Measurements from ENCODE around the gene ATOH7. TPM values are rescaled to one million over a fixed set of nuclear protein-coding genes. Genes with fewer than 3 reads are reported as not detected.

The ATOH7 gene
- total RNA-seq, 1 experiment from 2014 or later, result not detected

DNA sequence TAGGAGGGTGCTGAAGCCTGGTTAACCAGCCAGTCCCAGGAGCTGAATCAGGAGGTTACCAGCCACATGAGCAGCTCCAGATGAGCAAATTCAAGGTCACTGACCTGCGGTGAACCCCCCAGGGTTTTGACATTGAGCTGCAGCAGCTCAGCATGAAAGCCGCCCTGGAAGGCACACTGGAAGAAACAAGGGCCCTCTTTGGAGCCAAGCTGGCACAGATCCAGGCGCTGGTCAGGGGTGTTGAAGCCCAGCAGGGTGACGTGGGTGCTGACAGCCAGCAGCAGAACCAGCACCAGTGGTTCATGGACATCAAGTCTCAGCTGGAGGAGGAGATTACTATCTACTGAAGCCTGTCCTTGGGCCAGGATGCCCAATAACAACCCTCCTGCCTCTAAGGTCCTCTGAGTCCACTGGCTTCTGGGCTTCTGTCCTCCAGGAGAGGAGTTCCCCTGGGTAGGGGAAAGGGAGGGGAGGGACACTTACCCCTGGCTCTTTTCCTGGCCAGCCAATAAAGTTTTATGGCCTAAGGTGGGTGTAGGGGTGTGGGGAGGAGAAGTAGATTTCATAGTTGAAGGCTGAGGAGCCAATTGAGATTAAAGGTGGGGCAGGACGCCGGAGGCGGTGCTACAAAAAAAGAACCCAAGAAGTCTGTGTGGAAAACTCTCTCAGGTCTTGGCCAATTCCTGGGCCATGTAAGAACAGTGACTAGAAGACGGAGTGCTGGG, 29.4 kb upstream of the ATOH7 start (continued):
- TF ChIP-seq, protein P1, sequence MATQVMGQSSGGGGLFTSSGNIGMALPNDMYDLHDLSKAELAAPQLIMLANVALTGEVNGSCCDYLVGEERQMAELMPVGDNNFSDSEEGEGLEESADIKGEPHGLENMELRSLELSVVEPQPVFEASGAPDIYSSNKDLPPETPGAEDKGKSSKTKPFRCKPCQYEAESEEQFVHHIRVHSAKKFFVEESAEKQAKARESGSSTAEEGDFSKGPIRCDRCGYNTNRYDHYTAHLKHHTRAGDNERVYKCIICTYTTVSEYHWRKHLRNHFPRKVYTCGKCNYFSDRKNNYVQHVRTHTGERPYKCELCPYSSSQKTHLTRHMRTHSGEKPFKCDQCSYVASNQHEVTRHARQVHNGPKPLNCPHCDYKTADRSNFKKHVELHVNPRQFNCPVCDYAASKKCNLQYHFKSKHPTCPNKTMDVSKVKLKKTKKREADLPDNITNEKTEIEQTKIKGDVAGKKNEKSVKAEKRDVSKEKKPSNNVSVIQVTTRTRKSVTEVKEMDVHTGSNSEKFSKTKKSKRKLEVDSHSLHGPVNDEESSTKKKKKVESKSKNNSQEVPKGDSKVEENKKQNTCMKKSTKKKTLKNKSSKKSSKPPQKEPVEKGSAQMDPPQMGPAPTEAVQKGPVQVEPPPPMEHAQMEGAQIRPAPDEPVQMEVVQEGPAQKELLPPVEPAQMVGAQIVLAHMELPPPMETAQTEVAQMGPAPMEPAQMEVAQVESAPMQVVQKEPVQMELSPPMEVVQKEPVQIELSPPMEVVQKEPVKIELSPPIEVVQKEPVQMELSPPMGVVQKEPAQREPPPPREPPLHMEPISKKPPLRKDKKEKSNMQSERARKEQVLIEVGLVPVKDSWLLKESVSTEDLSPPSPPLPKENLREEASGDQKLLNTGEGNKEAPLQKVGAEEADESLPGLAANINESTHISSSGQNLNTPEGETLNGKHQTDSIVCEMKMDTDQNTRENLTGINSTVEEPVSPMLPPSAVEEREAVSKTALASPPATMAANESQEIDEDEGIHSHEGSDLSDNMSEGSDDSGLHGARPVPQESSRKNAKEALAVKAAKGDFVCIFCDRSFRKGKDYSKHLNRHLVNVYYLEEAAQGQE (IDR thresholded peaks at IDR 0.05; ENCODE audit: low read depth), result no peak
- TF ChIP-seq, protein P2, sequence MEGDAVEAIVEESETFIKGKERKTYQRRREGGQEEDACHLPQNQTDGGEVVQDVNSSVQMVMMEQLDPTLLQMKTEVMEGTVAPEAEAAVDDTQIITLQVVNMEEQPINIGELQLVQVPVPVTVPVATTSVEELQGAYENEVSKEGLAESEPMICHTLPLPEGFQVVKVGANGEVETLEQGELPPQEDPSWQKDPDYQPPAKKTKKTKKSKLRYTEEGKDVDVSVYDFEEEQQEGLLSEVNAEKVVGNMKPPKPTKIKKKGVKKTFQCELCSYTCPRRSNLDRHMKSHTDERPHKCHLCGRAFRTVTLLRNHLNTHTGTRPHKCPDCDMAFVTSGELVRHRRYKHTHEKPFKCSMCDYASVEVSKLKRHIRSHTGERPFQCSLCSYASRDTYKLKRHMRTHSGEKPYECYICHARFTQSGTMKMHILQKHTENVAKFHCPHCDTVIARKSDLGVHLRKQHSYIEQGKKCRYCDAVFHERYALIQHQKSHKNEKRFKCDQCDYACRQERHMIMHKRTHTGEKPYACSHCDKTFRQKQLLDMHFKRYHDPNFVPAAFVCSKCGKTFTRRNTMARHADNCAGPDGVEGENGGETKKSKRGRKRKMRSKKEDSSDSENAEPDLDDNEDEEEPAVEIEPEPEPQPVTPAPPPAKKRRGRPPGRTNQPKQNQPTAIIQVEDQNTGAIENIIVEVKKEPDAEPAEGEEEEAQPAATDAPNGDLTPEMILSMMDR (IDR thresholded peaks at IDR 0.05 in 2 of 3, conservative IDR thresholded peaks at IDR 0.05 in 1 of 3; ENCODE audit: borderline replicate concordance in 1 of 3, insufficient read depth in 1 of 3, low read depth in 2 of 3, low read length in 2 of 3), result no peak
- TF ChIP-seq TCF7L2 (IDR thresholded peaks at IDR 0.05; ENCODE audit: borderline replicate concordance, extremely low read depth, insufficient read depth, insufficient read length), result no peak

DNA sequence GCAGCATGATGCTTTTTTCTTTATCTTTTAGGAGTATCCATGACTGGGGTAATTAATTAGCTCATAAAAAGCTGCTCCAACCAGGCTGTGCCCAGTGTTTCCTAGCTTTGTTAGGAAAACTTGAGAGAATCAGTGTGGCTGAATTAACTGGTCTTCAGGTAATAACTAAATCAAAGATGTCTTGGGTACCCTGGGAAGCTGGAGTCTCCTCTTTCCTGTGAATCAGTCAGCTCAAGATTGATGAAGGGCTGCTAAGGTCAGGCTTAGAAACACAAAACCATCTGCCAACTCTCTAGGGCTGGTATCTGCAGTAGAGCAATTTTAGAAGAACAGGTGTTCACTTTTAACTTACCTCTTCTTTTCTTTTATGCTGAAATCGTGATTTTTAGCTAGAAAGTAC, 21.4 kb upstream of the ATOH7 start:
- ATAC-seq (no peak), DNase-seq (ENCODE audit: low read depth, low spot score) (no peak)
- POLR2A ChIA-PET, result interaction anchor here (0.6 kb wide), 1 partner anchor 49 kb away, joined by 4 read pairs; no protein-coding TSS in a partner anchor
- no peak overlapping the region for H3K4me2 ChIP-seq (ENCODE audit: low read length)
- H3K9me2 ChIP-seq (ENCODE audit: insufficient read depth), result no peaks in the 10 kb centered on the region
- no peak overlapping the region for H3K27ac ChIP-seq (ENCODE audit: low read depth, low read length)
- no peak for TF ChIP-seq FOSL1 (IDR thresholded peaks at IDR 0.05; ENCODE audit: low read depth)
- no peak for TF ChIP-seq SP1 (IDR thresholded peaks at IDR 0.05; ENCODE audit: low read depth)
- TF ChIP-seq POLR2AphosphoS5 (IDR thresholded peaks at IDR 0.05; ENCODE audit: low read depth, low read length), result no peak
- TF ChIP-seq EZH2 (IDR thresholded peaks at IDR 0.05), result no peak
- no peak for TF ChIP-seq SRF (IDR thresholded peaks at IDR 0.05; ENCODE audit: low read depth)
- TF ChIP-seq, protein P3, sequence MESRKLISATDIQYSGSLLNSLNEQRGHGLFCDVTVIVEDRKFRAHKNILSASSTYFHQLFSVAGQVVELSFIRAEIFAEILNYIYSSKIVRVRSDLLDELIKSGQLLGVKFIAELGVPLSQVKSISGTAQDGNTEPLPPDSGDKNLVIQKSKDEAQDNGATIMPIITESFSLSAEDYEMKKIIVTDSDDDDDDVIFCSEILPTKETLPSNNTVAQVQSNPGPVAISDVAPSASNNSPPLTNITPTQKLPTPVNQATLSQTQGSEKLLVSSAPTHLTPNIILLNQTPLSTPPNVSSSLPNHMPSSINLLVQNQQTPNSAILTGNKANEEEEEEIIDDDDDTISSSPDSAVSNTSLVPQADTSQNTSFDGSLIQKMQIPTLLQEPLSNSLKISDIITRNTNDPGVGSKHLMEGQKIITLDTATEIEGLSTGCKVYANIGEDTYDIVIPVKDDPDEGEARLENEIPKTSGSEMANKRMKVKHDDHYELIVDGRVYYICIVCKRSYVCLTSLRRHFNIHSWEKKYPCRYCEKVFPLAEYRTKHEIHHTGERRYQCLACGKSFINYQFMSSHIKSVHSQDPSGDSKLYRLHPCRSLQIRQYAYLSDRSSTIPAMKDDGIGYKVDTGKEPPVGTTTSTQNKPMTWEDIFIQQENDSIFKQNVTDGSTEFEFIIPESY (IDR thresholded peaks at IDR 0.05; ENCODE audit: extremely low read depth, insufficient replicate concordance, low read length), result no peak
- TF ChIP-seq POLR2A (IDR thresholded peaks at IDR 0.05; ENCODE audit: borderline replicate concordance, extremely low read depth, insufficient read depth, insufficient read length), result no peak
- no peak overlapping the region for H2AFZ ChIP-seq (ENCODE audit: low read depth, low read length, poor library complexity, severe bottlenecking)
- RAD21 ChIA-PET (ENCODE audit: low non-redundant PET in 1 of 2, low total read pairs in 2 of 2, uncharacterized antibody in 2 of 2, unreplicated experiment in 2 of 2), result no interaction called here
- H3K9ac ChIP-seq (ENCODE audit: low read length), result no peak overlapping the region
- H3K4me3 ChIP-seq (replicated peaks in 1 of 2; ENCODE audit: low read depth in 1 of 2, low read length in 2 of 2), result no peak overlapping the region
- no TSS peak for BruUV-seq (replicated peaks)
- no peaks in the 10 kb centered on the region for H3K9me3 ChIP-seq (ENCODE audit: control insufficient read depth in 1 of 2, insufficient read depth in 1 of 2, low read depth in 1 of 2, low read length in 2 of 2)
- H3K79me2 ChIP-seq (ENCODE audit: insufficient read depth, low read length), result no peaks in the 10 kb centered on the region
- CTCF ChIA-PET, result interaction anchor here (1.0 kb wide), 1 partner anchor 41 kb away, joined by 3 read pairs; no protein-coding TSS in a partner anchor
- intact Hi-C loops (cut with micrococcal nuclease), result no loop called here
- H3K27me3 ChIP-seq (ENCODE audit: insufficient read depth, low read length), result no peaks in the 10 kb centered on the region
- H3K36me3 ChIP-seq (ENCODE audit: control insufficient read depth in 1 of 2, insufficient read depth in 2 of 2, low read length in 2 of 2), result no peaks in the 10 kb centered on the region
- no peaks in the 10 kb centered on the region for H3K4me1 ChIP-seq (ENCODE audit: control insufficient read depth in 1 of 2, insufficient read depth in 2 of 2, low read length in 2 of 2)
- no peaks in the 10 kb centered on the region for H4K20me1 ChIP-seq (ENCODE audit: insufficient read depth)
